Activated CD8-positive, alpha-beta T cell treated with anti-CD3 and anti-CD28 coated beads for 36 hours (primary cell): Measurements from ENCODE around the gene MPV17. TPM values are rescaled to one million over a fixed set of nuclear protein-coding genes. Genes with fewer than 3 reads are reported as not detected.
A peak's percentile ranks its signal among the peaks of the same experiment; 100 is the strongest.
"Not testable (repeated sequence)": the region's sequence is repeated elsewhere in the genome, so short reads cannot be mapped to it uniquely, and the experiment has no call there.

Experiments used
- ATAC-seq: fragments of 200-7000 bp; cut with Tn5 transposase; one replicate; pipeline ENCODE4 v1.10.0; 2021; ENCODE audit warnings: mild to moderate bottlenecking, moderate library complexity
- CTCF ChIA-PET: fragments of 350-600 bp; sonication (Branson Sonifier 250); formaldehyde crosslinking; loops from one replicate; lab custom pipeline; 2021; ENCODE audit warnings: antibody characterized with exemption; lab: Charles Lee
- POLR2A ChIA-PET: fragments of 350-600 bp; sonication (Branson Sonifier 250); formaldehyde crosslinking; loops from one replicate; lab custom pipeline; 2021; ENCODE audit warnings: antibody characterized with exemption; lab: Charles Lee
- DNase-seq: peaks from one replicate; pipeline ENCODE4 v3.0.0-alpha.2; 2020
- H3K27ac Mint-ChIP-seq: one replicate; pipeline ENCODE4 v1.8.0; 2021; ENCODE audit warnings: mild to moderate bottlenecking, mixed read lengths
- H3K27me3 Mint-ChIP-seq: one replicate; pipeline ENCODE4 v1.8.0; 2021; ENCODE audit warnings: mixed read lengths
- H3K36me3 Mint-ChIP-seq: one replicate; pipeline ENCODE4 v1.8.0; 2021; ENCODE audit warnings: low read depth, mixed read lengths
- H3K4me1 Mint-ChIP-seq: one replicate; pipeline ENCODE4 v1.8.0; 2021; ENCODE audit warnings: low read depth, mixed read lengths
- H3K4me3 Mint-ChIP-seq: one replicate; pipeline ENCODE4 v1.8.0; 2021; ENCODE audit warnings: mild to moderate bottlenecking, moderate library complexity, mixed read lengths
- H3K9me3 Mint-ChIP-seq: one replicate; pipeline ENCODE4 v1.8.0; 2021; ENCODE audit warnings: mixed read lengths
- intact Hi-C: fragments of 100-400 bp; cut with micrococcal nuclease; formaldehyde crosslinking; loops from one replicate; pipeline ENCODE4 v1.10.0; 2022
- total RNA-seq, 2 experiments: library from RNA; stranded (reverse); gene quantifications; one replicate each; pipeline ENCODE4 v1.2.3, GENCODE V29; 2021
- TF ChIP-seq, protein P1 (sequence below): fragments of 200-600 bp; IDR thresholded peaks from one replicate; pipeline ENCODE4 v1.8.0; 2022; ENCODE audit warnings: antibody characterized with exemption, mild to moderate bottlenecking

MPV17 gene
- total RNA-seq, 2 experiments from 2014 or later = 72.3 to 85.1 TPM

DNA sequence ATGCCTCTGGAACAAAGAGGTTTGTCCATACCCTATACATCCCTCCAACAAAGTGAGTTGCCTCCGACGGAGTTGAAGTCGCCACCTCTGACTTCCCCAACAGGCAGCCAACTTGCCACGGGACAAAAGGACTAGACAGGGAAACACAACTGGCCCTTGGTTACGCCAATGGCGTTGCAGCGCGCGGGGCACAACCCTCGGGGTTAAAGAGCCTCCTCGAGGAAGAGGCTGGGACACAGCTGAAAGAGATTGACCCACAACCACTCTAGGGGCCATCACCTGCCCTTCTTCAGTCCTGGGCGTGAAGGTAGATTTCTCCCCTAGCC is 33.1 kb upstream of the MPV17 start:
- H3K9me3 Mint-ChIP-seq = no peaks in the 10 kb centered on the region
- peaks cover 18% of the 10 kb centered on the region for H3K36me3 Mint-ChIP-seq
- peak overlapping the region; percentile 99 for H3K27ac Mint-ChIP-seq
- peaks cover 49% of the 10 kb centered on the region for H3K4me1 Mint-ChIP-seq
- peak; percentile 36 for ATAC-seq
- intact Hi-C loops = loop anchor here (2.0 to 5.0 kb wide), 2 partner anchors 15 to 34 kb away; partner anchors contain the start of genes EIF2B4, MPV17 and SNX17
- DNase-seq = no peak
- no peaks in the 10 kb centered on the region for H3K27me3 Mint-ChIP-seq
- TF ChIP-seq, protein P1, sequence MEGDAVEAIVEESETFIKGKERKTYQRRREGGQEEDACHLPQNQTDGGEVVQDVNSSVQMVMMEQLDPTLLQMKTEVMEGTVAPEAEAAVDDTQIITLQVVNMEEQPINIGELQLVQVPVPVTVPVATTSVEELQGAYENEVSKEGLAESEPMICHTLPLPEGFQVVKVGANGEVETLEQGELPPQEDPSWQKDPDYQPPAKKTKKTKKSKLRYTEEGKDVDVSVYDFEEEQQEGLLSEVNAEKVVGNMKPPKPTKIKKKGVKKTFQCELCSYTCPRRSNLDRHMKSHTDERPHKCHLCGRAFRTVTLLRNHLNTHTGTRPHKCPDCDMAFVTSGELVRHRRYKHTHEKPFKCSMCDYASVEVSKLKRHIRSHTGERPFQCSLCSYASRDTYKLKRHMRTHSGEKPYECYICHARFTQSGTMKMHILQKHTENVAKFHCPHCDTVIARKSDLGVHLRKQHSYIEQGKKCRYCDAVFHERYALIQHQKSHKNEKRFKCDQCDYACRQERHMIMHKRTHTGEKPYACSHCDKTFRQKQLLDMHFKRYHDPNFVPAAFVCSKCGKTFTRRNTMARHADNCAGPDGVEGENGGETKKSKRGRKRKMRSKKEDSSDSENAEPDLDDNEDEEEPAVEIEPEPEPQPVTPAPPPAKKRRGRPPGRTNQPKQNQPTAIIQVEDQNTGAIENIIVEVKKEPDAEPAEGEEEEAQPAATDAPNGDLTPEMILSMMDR = no peak
- POLR2A ChIA-PET = interaction anchor here (0.7 to 2.9 kb wide), 12 partner anchors 9 to 143 kb away, joined by 3 to 84 read pairs (median 4); partner anchors contain the start of genes EIF2B4, MPV17, NRBP1 and PPM1G
- CTCF ChIA-PET = interaction anchor here (1.5 to 2.8 kb wide), 3 partner anchors 13 to 327 kb away, joined by 3 to 15 read pairs (median 4); partner anchors contain the start of genes EIF2B4 and SNX17
- peak overlapping the region; percentile 94 for H3K4me3 Mint-ChIP-seq

DNA sequence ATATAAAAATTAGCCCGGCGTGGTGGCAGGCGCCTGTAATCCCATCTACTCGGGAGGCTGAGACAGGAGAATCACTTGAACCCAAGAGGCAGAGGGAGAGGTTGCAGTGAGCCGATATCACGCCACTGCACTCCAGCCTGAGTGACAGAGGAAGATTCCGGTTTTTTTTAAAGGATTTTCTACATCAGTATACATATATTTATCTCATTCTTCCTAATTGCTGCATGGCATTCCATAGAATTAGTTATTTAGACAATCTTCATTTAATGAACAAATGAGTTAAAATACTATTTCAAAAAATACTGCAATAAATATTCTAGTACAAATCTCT is 31.7 kb upstream of the MPV17 start:
- DNase-seq (no peak), ATAC-seq (no peak)
- H3K9me3 Mint-ChIP-seq = no peaks in the 10 kb centered on the region
- POLR2A ChIA-PET = interaction anchor here (0.7 kb wide), 1 partner anchor 303 kb away, joined by 3 read pairs; the partner anchor contains the start of gene AGBL5
- TF ChIP-seq, protein P1 = no peak
- no peaks in the 10 kb centered on the region for H3K27me3 Mint-ChIP-seq
- no peak overlapping the region for H3K27ac Mint-ChIP-seq
- peak overlapping the region; percentile 94 for H3K4me3 Mint-ChIP-seq
- CTCF ChIA-PET = interaction anchor here (1.2 to 3.4 kb wide), 2 partner anchors 15 to 51 kb away, joined by 3 to 19 read pairs; no protein-coding TSS in a partner anchor
- intact Hi-C loops = no loop called here
- peaks cover 57% of the 10 kb centered on the region for H3K4me1 Mint-ChIP-seq
- H3K36me3 Mint-ChIP-seq = peaks cover 18% of the 10 kb centered on the region

GRCh38 chr2:27353762-27354596 is 31.1 kb upstream of the MPV17 start:
- no peak for ATAC-seq
- H3K9me3 Mint-ChIP-seq = no peaks in the 10 kb centered on the region
- ChIA-PET POLR2A (interaction anchor here (0.7 to 1.2 kb wide), 3 partner anchors 10 to 303 kb away, joined by 3 read pairs; partner anchors contain the start of genes AGBL5 and NRBP1), CTCF (interaction anchor here (1.2 to 3.4 kb wide), 2 partner anchors 16 to 51 kb away, joined by 3 to 19 read pairs; no protein-coding TSS in a partner anchor)
- peaks cover 59% of the 10 kb centered on the region for H3K4me1 Mint-ChIP-seq
- TF ChIP-seq, protein P1 = no peak
- no peaks in the 10 kb centered on the region for H3K27me3 Mint-ChIP-seq
- no peak for DNase-seq
- H3K36me3 Mint-ChIP-seq = peaks cover 20% of the 10 kb centered on the region
- H3K4me3 Mint-ChIP-seq = peak overlapping the region; percentile 35
- intact Hi-C loops = no loop called here
- H3K27ac Mint-ChIP-seq = peak overlapping the region; percentile 30

DNA sequence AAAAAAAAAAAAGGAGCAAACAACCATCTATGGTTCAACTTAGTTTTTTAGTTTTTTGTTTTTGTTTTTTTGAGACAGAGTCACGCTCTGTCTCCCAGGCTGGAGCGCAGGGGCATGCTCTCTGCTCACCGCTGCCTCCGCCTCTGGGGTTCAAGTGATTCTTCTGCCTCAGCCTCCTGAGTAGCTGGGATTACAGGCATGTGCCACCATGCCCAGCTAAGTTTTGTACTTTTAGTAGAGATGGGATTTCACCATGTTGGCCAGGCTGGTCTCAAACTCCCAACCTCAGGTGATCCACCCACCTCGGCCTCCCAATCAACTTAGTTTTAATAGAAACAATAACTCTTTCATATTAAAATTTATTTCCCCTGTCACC is 30.5 kb upstream of the MPV17 start:
- H3K36me3 Mint-ChIP-seq = peaks cover 16% of the 10 kb centered on the region
- H3K4me3 Mint-ChIP-seq, H3K27me3 Mint-ChIP-seq, ATAC-seq, H3K9me3 Mint-ChIP-seq, intact Hi-C loops, DNase-seq: not testable (repeated sequence)
- CTCF ChIA-PET = interaction anchor here (1.2 to 3.4 kb wide), 3 partner anchors 16 to 50 kb away, joined by 3 to 19 read pairs (median 12); partner anchors contain the start of genes EIF2B4 and SNX17
- POLR2A ChIA-PET = interaction anchor here (1.0 to 1.2 kb wide), 2 partner anchors 10 to 76 kb away, joined by 3 read pairs; partner anchors contain the start of gene NRBP1
- peaks cover 56% of the 10 kb centered on the region for H3K4me1 Mint-ChIP-seq
- peak overlapping the region; percentile 30 for H3K27ac Mint-ChIP-seq

- TF ChIP-seq, protein P1 = no peak
- peak; percentile 45 for DNase-seq
- no peaks in the 10 kb centered on the region for H3K9me3 Mint-ChIP-seq
- peaks cover 13% of the 10 kb centered on the region for H3K36me3 Mint-ChIP-seq
- peak; percentile 22 for ATAC-seq
- POLR2A ChIA-PET = interaction anchor here (0.9 to 3.1 kb wide), 6 partner anchors 11 to 277 kb away, joined by 3 to 24 read pairs (median 4); partner anchors contain the start of genes CCDC121, EIF2B4, GPN1 and PPM1G
- peak overlapping the region; percentile 17 for H3K27ac Mint-ChIP-seq
- peaks cover 57% of the 10 kb centered on the region for H3K4me1 Mint-ChIP-seq
- peak overlapping the region; percentile 1 for H3K4me3 Mint-ChIP-seq
- no peaks in the 10 kb centered on the region for H3K27me3 Mint-ChIP-seq
- CTCF ChIA-PET = interaction anchor here (1.4 to 3.4 kb wide), 3 partner anchors 11 to 49 kb away, joined by 3 to 19 read pairs (median 12); partner anchors contain the start of genes EIF2B4 and SNX17
- intact Hi-C loops = no loop called here
Measured at GRCh38 chr2:27351802-27352598, 29.1 kb upstream of the MPV17 start.
